Measurements from ENCODE around the gene COX7A2. TPM values are rescaled to one million over a fixed set of nuclear protein-coding genes. Genes with fewer than 3 reads are reported as not detected.

COX7A2 gene
- total and polyA plus RNA-seq, 2 of the 13 experiments (the other 11 are each of a cell fraction or from before 2014, with no cell fraction given) = 407 to 556 TPM

DNA sequence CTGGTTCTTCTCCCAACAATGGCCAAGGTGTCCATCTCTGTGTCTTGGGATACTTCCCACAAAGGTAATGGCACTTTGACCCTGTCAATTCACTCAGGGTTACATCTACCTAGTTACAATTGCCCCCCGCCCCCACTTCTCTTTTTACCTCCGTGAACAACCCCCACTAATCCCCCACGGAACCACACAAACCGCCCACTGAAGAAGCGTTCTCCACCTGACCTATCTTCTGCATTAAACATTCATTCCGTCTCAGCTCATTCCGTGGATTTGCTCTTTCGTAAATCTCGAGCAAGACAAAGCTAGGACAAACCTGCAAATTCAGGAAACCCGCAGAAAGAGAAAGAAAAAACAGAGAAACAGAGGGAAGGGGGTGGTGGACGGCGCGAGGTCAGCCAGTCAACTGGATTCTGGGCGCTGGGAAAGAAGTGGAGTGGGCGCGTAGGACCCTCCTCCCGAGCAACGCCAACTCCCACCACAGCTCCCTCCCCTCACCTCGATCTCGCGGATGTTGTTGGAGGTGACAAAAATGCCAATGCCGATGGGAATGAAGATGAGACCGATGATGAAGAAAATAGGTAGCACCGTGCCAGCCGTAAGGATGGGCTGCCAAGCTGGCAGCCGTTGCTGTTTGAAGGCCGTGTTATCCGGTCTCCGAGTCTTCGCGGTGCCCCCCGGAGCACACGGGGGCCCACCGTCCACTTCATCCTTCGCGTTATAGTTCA lies 40.5 kb upstream of the COX7A2 start (continued):
- TF ChIP-seq, protein P1, sequence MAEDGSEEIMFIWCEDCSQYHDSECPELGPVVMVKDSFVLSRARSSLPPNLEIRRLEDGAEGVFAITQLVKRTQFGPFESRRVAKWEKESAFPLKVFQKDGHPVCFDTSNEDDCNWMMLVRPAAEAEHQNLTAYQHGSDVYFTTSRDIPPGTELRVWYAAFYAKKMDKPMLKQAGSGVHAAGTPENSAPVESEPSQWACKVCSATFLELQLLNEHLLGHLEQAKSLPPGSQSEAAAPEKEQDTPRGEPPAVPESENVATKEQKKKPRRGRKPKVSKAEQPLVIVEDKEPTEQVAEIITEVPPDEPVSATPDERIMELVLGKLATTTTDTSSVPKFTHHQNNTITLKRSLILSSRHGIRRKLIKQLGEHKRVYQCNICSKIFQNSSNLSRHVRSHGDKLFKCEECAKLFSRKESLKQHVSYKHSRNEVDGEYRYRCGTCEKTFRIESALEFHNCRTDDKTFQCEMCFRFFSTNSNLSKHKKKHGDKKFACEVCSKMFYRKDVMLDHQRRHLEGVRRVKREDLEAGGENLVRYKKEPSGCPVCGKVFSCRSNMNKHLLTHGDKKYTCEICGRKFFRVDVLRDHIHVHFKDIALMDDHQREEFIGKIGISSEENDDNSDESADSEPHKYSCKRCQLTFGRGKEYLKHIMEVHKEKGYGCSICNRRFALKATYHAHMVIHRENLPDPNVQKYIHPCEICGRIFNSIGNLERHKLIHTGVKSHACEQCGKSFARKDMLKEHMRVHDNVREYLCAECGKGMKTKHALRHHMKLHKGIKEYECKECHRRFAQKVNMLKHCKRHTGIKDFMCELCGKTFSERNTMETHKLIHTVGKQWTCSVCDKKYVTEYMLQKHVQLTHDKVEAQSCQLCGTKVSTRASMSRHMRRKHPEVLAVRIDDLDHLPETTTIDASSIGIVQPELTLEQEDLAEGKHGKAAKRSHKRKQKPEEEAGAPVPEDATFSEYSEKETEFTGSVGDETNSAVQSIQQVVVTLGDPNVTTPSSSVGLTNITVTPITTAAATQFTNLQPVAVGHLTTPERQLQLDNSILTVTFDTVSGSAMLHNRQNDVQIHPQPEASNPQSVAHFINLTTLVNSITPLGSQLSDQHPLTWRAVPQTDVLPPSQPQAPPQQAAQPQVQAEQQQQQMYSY (CRISPR knock-in tag; IDR thresholded peaks at IDR 0.05) = peak; percentile 87; the same call in 1 of the 2 replicates
- TF ChIP-seq HHEX (CRISPR knock-in tag; IDR thresholded peaks at IDR 0.05) (no peak), HNRNPLL (IDR thresholded peaks at IDR 0.05; ENCODE audit: low read depth, low read length, poor library complexity, severe bottlenecking) (no peak), NFKB2 (CRISPR knock-in tag; IDR thresholded peaks at IDR 0.05; ENCODE audit: borderline replicate concordance) (no peak), HOXD1 (CRISPR knock-in tag; IDR thresholded peaks at IDR 0.05) (no peak), SNAI1 (CRISPR knock-in tag; IDR thresholded peaks at IDR 0.05; ENCODE audit: borderline replicate concordance) (0 out of 2 replicates have a peak, but pooled peaks have one; percentile 6), ZSCAN9 (CRISPR knock-in tag; IDR thresholded peaks at IDR 0.05; ENCODE audit: borderline replicate concordance) (no peak), GLI4 (CRISPR knock-in tag; IDR thresholded peaks at IDR 0.05; ENCODE audit: borderline replicate concordance) (no peak), ZNF207 (IDR thresholded peaks at IDR 0.05; ENCODE audit: borderline replicate concordance) (no peak), NAIF1 (CRISPR knock-in tag; IDR thresholded peaks at IDR 0.05; ENCODE audit: borderline replicate concordance) (0 out of 2 replicates have a peak, but pooled peaks have one; percentile 3), PCBP2 (optimal IDR thresholded peaks at IDR 0.05; ENCODE audit: low read depth, low read length, poor library complexity, severe bottlenecking) (no peak), SMAD9 (CRISPR knock-in tag; IDR thresholded peaks at IDR 0.05) (0 out of 2 replicates have a peak, but pooled peaks have one; percentile 37)
- TF ChIP-seq, protein P2, sequence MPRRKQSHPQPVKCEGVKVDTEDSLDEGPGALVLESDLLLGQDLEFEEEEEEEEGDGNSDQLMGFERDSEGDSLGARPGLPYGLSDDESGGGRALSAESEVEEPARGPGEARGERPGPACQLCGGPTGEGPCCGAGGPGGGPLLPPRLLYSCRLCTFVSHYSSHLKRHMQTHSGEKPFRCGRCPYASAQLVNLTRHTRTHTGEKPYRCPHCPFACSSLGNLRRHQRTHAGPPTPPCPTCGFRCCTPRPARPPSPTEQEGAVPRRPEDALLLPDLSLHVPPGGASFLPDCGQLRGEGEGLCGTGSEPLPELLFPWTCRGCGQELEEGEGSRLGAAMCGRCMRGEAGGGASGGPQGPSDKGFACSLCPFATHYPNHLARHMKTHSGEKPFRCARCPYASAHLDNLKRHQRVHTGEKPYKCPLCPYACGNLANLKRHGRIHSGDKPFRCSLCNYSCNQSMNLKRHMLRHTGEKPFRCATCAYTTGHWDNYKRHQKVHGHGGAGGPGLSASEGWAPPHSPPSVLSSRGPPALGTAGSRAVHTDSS (CRISPR knock-in tag; conservative IDR thresholded peaks at IDR 0.05) = no peak
- TF ChIP-seq, protein P3, sequence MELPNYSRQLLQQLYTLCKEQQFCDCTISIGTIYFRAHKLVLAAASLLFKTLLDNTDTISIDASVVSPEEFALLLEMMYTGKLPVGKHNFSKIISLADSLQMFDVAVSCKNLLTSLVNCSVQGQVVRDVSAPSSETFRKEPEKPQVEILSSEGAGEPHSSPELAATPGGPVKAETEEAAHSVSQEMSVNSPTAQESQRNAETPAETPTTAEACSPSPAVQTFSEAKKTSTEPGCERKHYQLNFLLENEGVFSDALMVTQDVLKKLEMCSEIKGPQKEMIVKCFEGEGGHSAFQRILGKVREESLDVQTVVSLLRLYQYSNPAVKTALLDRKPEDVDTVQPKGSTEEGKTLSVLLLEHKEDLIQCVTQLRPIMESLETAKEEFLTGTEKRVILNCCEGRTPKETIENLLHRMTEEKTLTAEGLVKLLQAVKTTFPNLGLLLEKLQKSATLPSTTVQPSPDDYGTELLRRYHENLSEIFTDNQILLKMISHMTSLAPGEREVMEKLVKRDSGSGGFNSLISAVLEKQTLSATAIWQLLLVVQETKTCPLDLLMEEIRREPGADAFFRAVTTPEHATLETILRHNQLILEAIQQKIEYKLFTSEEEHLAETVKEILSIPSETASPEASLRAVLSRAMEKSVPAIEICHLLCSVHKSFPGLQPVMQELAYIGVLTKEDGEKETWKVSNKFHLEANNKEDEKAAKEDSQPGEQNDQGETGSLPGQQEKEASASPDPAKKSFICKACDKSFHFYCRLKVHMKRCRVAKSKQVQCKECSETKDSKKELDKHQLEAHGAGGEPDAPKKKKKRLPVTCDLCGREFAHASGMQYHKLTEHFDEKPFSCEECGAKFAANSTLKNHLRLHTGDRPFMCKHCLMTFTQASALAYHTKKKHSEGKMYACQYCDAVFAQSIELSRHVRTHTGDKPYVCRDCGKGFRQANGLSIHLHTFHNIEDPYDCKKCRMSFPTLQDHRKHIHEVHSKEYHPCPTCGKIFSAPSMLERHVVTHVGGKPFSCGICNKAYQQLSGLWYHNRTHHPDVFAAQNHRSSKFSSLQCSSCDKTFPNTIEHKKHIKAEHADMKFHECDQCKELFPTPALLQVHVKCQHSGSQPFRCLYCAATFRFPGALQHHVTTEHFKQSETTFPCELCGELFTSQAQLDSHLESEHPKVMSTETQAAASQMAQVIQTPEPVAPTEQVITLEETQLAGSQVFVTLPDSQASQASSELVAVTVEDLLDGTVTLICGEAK (IDR thresholded peaks at IDR 0.05) = no peak
- TF ChIP-seq, protein P3 (CRISPR knock-in tag; IDR thresholded peaks at IDR 0.05) = 0 out of 2 replicates have a peak, but pooled peaks have one; percentile 8

All from HepG2 (cell line).